GM21723 (cell line): ENCODE measurements around the gene SLC30A3.

Experiments used
- ATAC-seq: cut with Tn5 transposase; IDR thresholded peaks from one replicate; pipeline ENCODE4 v1.9.1; 2021; ENCODE audit warnings: mild to moderate bottlenecking, moderate library complexity; ENCODE audit not compliant: unreplicated experiment

The SLC30A3 gene

GRCh38 chr2:27261241-27261925 is 1.5 kb downstream of the SLC30A3 start:
- ATAC-seq = no peak

- no peak for ATAC-seq
Measured at GRCh38 chr2:27258051-27258450, 4.8 kb downstream of the SLC30A3 start.

DNA sequence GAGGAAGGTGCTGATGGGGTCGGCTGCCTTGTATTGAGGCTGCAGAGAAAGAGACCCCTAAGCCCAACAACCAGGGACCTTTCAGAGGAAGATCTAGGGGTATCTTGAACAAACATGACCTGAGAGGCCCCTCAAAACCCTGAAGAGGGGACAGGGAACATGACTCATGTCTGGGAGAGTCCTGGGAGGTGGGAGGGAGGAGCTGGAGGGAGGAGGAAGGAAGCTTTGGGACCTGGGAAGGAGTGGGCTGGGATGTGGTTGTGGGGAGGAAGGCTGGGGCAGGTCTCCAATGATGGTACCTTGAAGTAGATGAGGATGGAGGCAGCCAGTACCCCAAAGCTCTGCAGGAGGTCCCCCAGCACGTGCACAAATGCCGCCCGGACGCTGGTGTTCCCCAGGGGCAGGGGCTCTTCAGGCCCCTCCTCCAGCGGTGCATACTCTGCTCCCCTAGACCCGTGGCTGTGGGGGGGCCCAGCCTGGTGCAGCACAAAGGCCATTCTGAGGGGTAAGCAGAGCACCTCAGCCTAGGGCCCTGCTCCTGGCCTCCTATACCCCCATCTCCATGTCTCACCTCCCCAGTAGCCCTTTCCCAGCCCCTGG is 5.9 kb downstream of the SLC30A3 start:
- no peak for ATAC-seq

DNA sequence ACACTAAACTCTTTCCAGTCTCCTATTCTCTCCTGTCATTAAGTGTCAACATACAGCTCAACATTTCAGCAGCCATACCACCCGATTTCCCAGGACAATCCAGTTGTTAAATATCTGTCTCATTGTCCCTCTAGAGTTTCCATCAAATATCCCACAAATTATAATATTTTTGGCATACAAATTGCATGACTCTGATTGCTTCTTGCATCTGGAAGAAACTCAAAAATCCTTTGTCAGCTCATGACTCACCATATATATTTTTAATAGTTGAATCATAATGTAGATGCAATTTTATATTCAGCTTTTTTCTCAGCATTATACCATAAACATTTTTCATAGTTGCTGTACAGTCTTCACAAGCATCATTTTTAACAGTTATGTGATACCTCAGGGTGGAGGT is 7.2 kb downstream of the SLC30A3 start:
- ATAC-seq = no peak

DNA sequence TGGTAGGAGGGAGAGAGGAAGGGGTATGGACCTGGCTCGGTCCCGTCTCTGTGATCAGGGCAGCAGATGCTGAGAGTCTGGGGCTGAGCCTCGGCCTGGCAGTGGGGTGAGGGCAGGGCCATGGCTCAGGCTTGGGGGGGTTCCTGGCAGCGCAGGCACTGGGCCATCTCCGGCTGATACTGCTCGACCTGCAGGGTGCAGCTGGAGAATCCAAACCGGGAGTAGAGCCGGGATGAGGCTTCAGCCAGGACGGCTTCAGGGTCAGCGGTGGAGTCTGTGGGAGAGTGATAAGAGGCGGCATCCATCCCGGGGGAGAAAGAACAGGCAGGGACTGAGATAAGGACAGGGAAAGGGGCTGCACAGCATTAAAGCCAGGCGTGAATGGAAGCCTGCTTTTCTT is 7.7 kb downstream of the SLC30A3 start:
- no peak for ATAC-seq

GRCh38 chr2:27251766-27252165 is 11.1 kb downstream of the SLC30A3 start:
- ATAC-seq = no peak

DNA sequence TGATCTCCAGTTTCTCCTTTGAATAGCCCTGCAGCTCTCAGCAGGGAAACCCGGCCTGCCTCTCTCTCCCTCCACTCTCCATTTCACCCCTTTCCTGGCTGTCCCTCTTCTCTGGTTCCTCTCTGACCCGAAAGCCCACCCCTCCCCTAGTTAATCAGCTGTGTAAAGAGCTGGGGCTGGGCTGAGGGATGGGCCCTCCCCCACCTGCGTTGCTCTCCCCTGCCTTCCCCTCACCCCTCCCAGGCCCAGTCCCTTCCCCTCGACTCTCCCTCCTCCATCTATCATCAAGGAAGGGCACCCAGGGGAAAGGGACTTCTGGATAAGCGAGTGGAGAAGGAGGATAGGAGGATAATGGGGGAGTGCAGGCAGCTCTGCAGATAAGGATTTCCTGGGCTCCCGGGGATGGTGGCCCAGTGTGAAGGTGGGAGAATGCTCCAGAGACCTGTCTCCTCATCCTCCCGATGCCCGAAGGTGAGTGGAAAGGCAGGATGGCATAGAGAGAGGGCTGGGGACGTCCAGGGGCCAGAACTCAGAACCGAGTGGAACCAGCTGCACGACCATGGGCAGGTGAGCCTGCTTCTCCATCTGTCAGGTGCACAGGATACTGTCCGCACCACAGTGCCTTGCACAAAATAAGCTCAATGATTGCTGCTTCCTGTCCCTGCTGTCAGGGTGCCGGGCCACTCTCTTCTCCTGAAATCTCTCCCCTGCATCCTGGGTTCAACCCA is 12.0 kb downstream of the SLC30A3 start:
- no peak for ATAC-seq

- no peak for ATAC-seq
Measured at GRCh38 chr2:27249891-27250651, 12.8 kb downstream of the SLC30A3 start.

- ATAC-seq = no peak
Measured at GRCh38 chr2:27249159-27249890, 13.5 kb downstream of the SLC30A3 start.

DNA sequence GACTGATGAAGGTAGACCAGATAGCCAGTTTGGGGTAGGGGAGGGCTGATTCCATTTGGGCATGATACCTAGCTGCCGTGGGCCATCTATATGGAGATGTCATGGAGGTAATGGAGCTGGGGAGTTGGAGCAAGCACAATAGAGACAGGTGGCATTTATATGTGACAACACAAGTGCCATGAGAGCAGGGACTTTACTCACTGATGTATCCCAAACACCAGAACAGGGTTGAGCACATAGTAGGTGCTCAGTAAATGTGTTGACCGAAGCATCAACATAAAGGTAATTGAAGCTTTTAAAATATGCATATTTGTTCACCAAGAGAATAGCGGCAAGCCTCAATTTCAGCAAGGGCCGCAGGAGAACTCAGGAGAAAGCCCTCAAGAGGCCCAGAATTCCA is 15.0 kb downstream of the SLC30A3 start:
- ATAC-seq = no peak

- ATAC-seq = no peak
Measured at GRCh38 chr2:27245626-27246025, 17.2 kb downstream of the SLC30A3 start.

DNA sequence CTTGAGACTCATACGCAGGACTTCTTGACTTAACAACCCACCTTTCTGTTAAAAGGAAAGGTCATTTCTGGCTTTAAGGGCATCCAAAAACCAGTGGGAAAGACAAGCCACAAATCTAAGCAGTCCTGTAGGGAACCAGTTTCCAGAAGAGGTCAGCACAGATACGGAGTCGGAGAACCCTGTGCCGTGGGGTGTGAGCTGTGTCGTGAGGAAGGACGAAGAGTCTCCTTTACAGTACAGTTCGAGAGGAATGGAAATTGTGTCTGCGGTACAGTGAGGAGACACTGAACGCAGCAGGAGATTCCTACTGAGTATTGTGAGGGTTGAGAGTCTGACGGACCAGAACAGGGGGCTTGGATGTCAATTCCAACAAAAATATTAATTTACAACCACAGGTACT is 17.7 kb downstream of the SLC30A3 start:
- no peak for ATAC-seq

- ATAC-seq = no peak
Measured at GRCh38 chr2:27243391-27244130, 19.3 kb downstream of the SLC30A3 start.

DNA sequence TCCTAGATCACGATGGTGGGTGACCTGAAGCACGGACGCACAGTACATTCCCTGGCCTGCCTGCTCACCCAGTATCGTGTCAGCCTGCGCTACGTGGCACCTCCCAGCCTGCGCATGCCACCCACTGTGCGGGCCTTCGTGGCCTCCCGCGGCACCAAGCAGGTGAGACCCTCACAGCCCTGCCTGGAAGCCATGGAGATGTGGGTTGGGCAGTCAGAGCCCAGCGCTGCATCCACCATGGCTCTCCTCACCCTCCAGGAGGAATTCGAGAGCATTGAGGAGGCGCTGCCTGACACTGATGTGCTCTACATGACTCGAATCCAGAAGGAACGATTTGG is 20.3 kb downstream of the SLC30A3 start:
- ATAC-seq = no peak

- no peak for ATAC-seq
Measured at GRCh38 chr2:27241761-27242613, 20.9 kb downstream of the SLC30A3 start.

- ATAC-seq = no peak
Measured at GRCh38 chr2:27240406-27240805, 22.4 kb downstream of the SLC30A3 start.

GRCh38 chr2:27238976-27239375 is 23.9 kb downstream of the SLC30A3 start:
- ATAC-seq = no peak

DNA sequence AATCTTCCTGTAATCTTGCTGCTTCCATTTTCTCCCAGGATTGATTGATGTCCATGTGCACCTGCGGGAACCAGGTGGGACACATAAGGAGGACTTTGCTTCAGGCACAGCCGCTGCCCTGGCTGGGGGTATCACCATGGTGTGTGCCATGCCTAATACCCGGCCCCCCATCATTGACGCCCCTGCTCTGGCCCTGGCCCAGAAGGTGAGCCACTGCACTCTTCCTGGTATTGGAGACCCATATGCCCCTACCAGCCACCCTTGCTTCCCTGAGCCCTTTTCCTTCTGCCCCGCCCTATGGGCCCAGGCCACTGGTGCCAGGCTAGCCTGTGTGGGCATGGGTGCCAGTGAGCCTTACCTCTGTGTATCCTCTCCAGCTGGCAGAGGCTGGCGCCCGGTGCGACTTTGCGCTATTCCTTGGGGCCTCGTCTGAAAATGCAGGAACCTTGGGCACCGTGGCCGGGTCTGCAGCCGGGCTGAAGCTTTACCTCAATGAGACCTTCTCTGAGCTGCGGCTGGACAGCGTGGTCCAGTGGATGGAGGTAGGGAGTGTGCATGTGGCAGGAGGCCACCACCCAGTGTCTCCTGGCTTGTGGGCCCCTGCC is 25.4 kb downstream of the SLC30A3 start:
- no peak for ATAC-seq

DNA sequence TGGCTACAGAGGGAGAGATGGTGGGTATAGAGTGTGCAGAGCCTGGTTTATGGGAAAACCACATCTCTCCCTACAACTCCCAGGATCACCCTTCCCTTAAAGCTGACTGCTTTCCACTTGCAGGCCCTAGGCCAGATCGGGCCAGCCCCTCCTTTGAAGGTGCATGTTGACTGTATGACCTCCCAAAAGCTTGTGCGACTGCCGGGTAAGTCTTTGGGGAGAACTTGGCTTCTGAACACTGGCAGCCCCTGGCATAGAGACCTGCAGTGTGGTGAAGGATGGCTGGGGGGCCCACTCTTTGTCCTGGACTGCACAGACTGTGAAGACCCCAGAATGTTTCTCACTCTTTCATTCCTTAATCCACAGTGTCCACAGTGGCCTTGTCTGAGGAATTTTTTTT is 26.2 kb downstream of the SLC30A3 start:
- ATAC-seq = no peak
